ENCODE results near the gene RPS24.

RPS24 gene

GRCh38 chr10:78000206-78000605 lies 33.5 kb upstream of the RPS24 start:
- no peaks in the 10 kb centered on the region for H3K27me3 Mint-ChIP-seq (ENCODE audit: low read depth, poor library complexity)
- TF ChIP-seq CTCF (IDR thresholded peaks at IDR 0.05) = no peak
- H3K4me3 Mint-ChIP-seq = no peak overlapping the region
- DNase-seq = no peak
- H3K36me3 Mint-ChIP-seq (ENCODE audit: low read depth) = peaks cover 82% of the 10 kb centered on the region
- no peak overlapping the region for H3K27ac Mint-ChIP-seq
- H3K9me3 Mint-ChIP-seq = no peaks in the 10 kb centered on the region
- no peaks in the 10 kb centered on the region for H3K4me1 Mint-ChIP-seq

GRCh38 chr10:78000956-78001472 lies 32.6 kb upstream of the RPS24 start:
- Mint-ChIP-seq H3K4me3 (no peak overlapping the region), H3K27me3 (ENCODE audit: low read depth, poor library complexity) (no peaks in the 10 kb centered on the region), H3K27ac (no peak overlapping the region), H3K9me3 (no peaks in the 10 kb centered on the region), H3K36me3 (ENCODE audit: low read depth) (peaks cover 82% of the 10 kb centered on the region), H3K4me1 (no peaks in the 10 kb centered on the region)
- DNase-seq = no peak
- no peak for TF ChIP-seq CTCF (IDR thresholded peaks at IDR 0.05)

- Mint-ChIP-seq H3K27me3 (ENCODE audit: low read depth, poor library complexity) (no peaks in the 10 kb centered on the region), H3K36me3 (ENCODE audit: low read depth) (peaks cover 81% of the 10 kb centered on the region), H3K4me1 (no peaks in the 10 kb centered on the region), H3K27ac (no peak overlapping the region), H3K9me3 (no peaks in the 10 kb centered on the region), H3K4me3 (no peak overlapping the region)
- no peak for TF ChIP-seq CTCF (IDR thresholded peaks at IDR 0.05)
- DNase-seq = no peak
Observed at GRCh38 chr10:78002541-78003288, 30.9 kb upstream of the RPS24 start.

GRCh38 chr10:78004215-78005026 lies 29.2 kb upstream of the RPS24 start:
- no peak for TF ChIP-seq CTCF (IDR thresholded peaks at IDR 0.05)
- peak overlapping the region; percentile 62 for H3K27ac Mint-ChIP-seq

GRCh38 chr10:78007172-78007571 lies 26.5 kb upstream of the RPS24 start:
- Mint-ChIP-seq H3K36me3 (ENCODE audit: low read depth) (peaks cover 74% of the 10 kb centered on the region), H3K27ac (no peak overlapping the region), H3K4me1 (no peaks in the 10 kb centered on the region), H3K27me3 (ENCODE audit: low read depth, poor library complexity) (no peaks in the 10 kb centered on the region), H3K4me3 (no peak overlapping the region), H3K9me3 (no peaks in the 10 kb centered on the region)
- TF ChIP-seq CTCF (IDR thresholded peaks at IDR 0.05) = no peak
- no peak for DNase-seq

More at GRCh38 chr10:78004215-78005026, 29.2 kb upstream of the RPS24 start:
- no peak for DNase-seq
- H3K4me3 Mint-ChIP-seq = no peak overlapping the region
- no peaks in the 10 kb centered on the region for H3K27me3 Mint-ChIP-seq (ENCODE audit: low read depth, poor library complexity)
- no peaks in the 10 kb centered on the region for H3K9me3 Mint-ChIP-seq
- H3K4me1 Mint-ChIP-seq = no peaks in the 10 kb centered on the region
- peaks cover 71% of the 10 kb centered on the region for H3K36me3 Mint-ChIP-seq (ENCODE audit: low read depth)
